Spleen (tissue), 11 donors: ENCODE measurements around the gene CKLF. TPM values are rescaled to one million over a fixed set of nuclear protein-coding genes. Genes with fewer than 3 reads are reported as not detected.
A peak's percentile ranks its signal among the peaks of the same experiment; 100 is the strongest.

Experiments
- DNase-seq: peaks from one replicate; pipeline ENCODE4 v3.0.0-alpha.2; 2020
- H3K27ac ChIP-seq, 8 donors: fragments of 200-600 bp; sonication (generic) in 7 of 8; 1 replicate in 4 of 8; 2 replicates in 4 of 8; pipeline versions ENCODE4 v1.5.0 to v1.8.0; 2016 to 2021; ENCODE audit warnings: inconsistent platforms in 4 of 8, mild to moderate bottlenecking in 4 of 8, moderate library complexity in 1 of 8
- H3K27me3 ChIP-seq, 7 donors: fragments of 200-600 bp; sonication (generic) in 6 of 7; replicated peaks in 1 of 7; 1 replicate in 4 of 7; 2 replicates in 3 of 7; pipeline versions ENCODE4 v1.5.0 to v1.8.0; 2016 to 2021; ENCODE audit warnings: inconsistent platforms in 3 of 7, mild to moderate bottlenecking in 1 of 7
- H3K36me3 ChIP-seq, 6 donors: fragments of 200-600 bp; sonication (generic) in 5 of 6; 1 replicate in 4 of 6; 2 replicates in 2 of 6; pipeline versions ENCODE4 v1.5.0 to v1.8.0; 2016 to 2021; ENCODE audit warnings: inconsistent platforms in 2 of 6
- H3K4me1 ChIP-seq, 6 donors: fragments of 200-600 bp; sonication (generic) in 5 of 6; 1 replicate in 3 of 6; 2 replicates in 3 of 6; pipeline versions ENCODE4 v1.5.0 to v1.8.0; 2016 to 2021; ENCODE audit warnings: inconsistent platforms in 3 of 6
- H3K4me3 ChIP-seq, 8 donors: fragments of 200-600 bp; sonication (generic) in 7 of 8; 1 replicate in 4 of 8; 2 replicates in 4 of 8; pipeline versions ENCODE4 v1.5.0 to v1.8.0; 2016 to 2021; ENCODE audit warnings: inconsistent platforms in 4 of 8, mild to moderate bottlenecking in 4 of 8, moderate library complexity in 2 of 8
- H3K9me3 ChIP-seq, 8 donors: fragments of 200-600 bp; sonication (generic) in 7 of 8; 1 replicate in 4 of 8; 2 replicates in 4 of 8; pipeline versions ENCODE4 v1.5.0 to v1.8.0; 2016 to 2021; ENCODE audit warnings: inconsistent platforms in 4 of 8
- CTCF ChIP-seq, 11 experiments: fragments of 200-600 bp in 7 of 11; fragments of 450-650 bp in 4 of 11; sonication (generic) in 4 of 11; IDR thresholded peaks in 8 of 11; conservative IDR thresholded peaks in 3 of 11; 1 replicate in 7 of 11; 2 replicates in 4 of 11; pipeline versions ENCODE4 v1.4.0 to v1.8.0; 2016 to 2021; ENCODE audit warnings: antibody characterized with exemption in 11 of 11, inconsistent platforms in 4 of 11, mild to moderate bottlenecking in 1 of 11
- POLR2A ChIP-seq, 3 donors: fragments of 450-650 bp; IDR thresholded peaks; one replicate each; pipeline ENCODE4 v1.5.1; 2017; ENCODE audit warnings: antibody characterized with exemption in 3 of 3, mild to moderate bottlenecking in 1 of 3
- POLR2AphosphoS5 ChIP-seq, 3 donors: sonication (generic); formaldehyde crosslinking; IDR thresholded peaks; one replicate each; pipeline ENCODE4 v1.5.1; 2017; ENCODE audit warnings: antibody characterized with exemption in 3 of 3
- WGBS, 5 donors: extraction: QIAGEN DNeasy Blood & Tissue Kit in 3 of 5; methylation state at CpG; one replicate each; pipeline versions ENCODE4 v1.1.5 to v1.1.7; 2013 to 2018; 5-methylcytosine and 5-hydroxymethylcytosine counted together
- intact Hi-C: fragments of 100-400 bp; cut with DNase I; formaldehyde crosslinking; loops from one replicate; pipeline ENCODE4 v1.15.0; 2023; ENCODE audit warnings: low total_unique reads
- polyA plus RNA-seq, 3 donors: library from polyadenylated mRNA; stranded (reverse); fragments of 200-250 nt; gene quantifications; one replicate each; pipeline ENCODE4 v1.2.1, GENCODE V29; 2013
- total RNA-seq, 7 donors: library from RNA; depleted of rRNA in 3 of 7; stranded (reverse); fragments of >200 nt in 3 of 7; fragmentation: NEBNext Ultra II Directional in 4 of 7; extraction: Animal tissue kit (Norgen Biotek cat#: 25700) in 4 of 7; gene quantifications; one replicate each; pipeline versions ENCODE4 v1.1.0 to v1.2.1, GENCODE V29; 2016 to 2021
- donor health status: healthy with polysubstance abuse.
- donor health status: DM: no; HTN: no; CAD: no; lungs with moderate emphysema.
- donor health status: DM: no; HTN: no; CAD: no.
- donor health status: Bipolar disorder and iron deficiency.
- donor health status: healthy.
- donor health status: DM: no; HTN: no; CAD: no.
- donor health status: DM: yes; HTN: yes; CAD: no.

CKLF gene
- total and polyA plus RNA-seq, 10 donors: 61.9 to 132 (median 75.4) TPM

DNA sequence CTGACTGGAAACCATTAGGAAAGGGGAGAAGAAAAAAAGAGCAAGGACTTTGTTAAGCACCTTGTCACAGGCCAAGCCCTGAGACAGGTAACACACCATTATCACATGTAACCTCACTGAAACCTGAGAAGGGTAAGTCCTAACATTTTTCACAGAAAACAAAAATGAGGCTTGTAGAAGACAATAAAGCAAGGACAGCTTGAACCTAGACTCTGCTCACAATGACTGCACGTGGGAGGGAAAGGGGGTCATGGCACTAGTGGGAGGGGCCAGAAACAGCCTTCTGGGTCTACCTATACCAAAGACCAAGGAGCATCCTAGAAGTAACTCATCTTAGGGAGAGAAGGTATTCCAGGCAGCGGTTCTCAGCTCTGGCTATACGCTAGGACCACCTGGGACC, 10.0 kb upstream of the CKLF start:
- Histone ChIP-seq H3K36me3 (peaks cover 0 to 53% (median 0%) of the 10 kb centered on the region in 6 donors), H3K4me3 (no peak overlapping the region), H3K9me3 (no peaks in the 10 kb centered on the region), H3K4me1 (peaks cover 12 to 84% (median 51%) of the 10 kb centered on the region in 6 donors), H3K27me3 (no peaks in the 10 kb centered on the region), H3K27ac (no peak overlapping the region)
- WGBS, 5 donors: 80 to 94% (median 91%) methylated on average over 3 of the region's 3 CpGs
- intact Hi-C loops: no loop called here
- no peak for DNase-seq
- no peak for TF ChIP-seq POLR2A (IDR thresholded peaks at IDR 0.05)
- no peak for TF ChIP-seq POLR2AphosphoS5 (IDR thresholded peaks at IDR 0.05)
- TF ChIP-seq CTCF (IDR thresholded peaks at IDR 0.05 in 8 of 11, conservative IDR thresholded peaks at IDR 0.05 in 3 of 11): no peak

DNA sequence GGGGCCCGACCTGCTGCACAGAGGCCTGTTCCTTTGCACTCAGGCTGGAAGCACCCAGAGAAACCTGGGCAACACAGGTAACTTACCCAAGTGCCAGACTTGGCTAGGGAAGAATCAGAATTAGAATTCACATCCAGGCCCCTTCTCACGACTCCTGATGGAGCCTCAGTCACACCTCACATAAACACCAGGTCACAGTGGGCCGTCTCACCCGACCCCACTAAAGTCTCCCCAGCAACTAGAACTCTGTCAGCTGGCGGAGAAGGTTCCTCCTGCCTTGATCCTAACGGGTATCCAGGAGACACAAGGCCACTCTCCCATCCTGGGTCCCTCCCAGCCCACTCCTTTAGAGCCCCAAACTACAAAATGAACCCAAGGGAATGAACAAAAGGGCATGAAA, 8.8 kb upstream of the CKLF start:
- DNase-seq: no peak
- H3K4me1 ChIP-seq: peaks cover 12 to 85% (median 62%) of the 10 kb centered on the region in 6 donors
- TF ChIP-seq POLR2A (IDR thresholded peaks at IDR 0.05) (no peak), CTCF (IDR thresholded peaks at IDR 0.05 in 8 of 11, conservative IDR thresholded peaks at IDR 0.05 in 3 of 11) (no peak), POLR2AphosphoS5 (IDR thresholded peaks at IDR 0.05) (no peak)
- intact Hi-C loops: no loop called here
- H3K27ac ChIP-seq: peak overlapping the region in 4 of 8 donors; percentile 21 to 58 (median 40)
- WGBS, 5 donors: 77 to 89% (median 84%) methylated on average over 6 of the region's 6 CpGs
- H3K36me3 ChIP-seq: peaks cover 0 to 43% (median 0%) of the 10 kb centered on the region in 6 donors
- no peaks in the 10 kb centered on the region for H3K9me3 ChIP-seq
- no peak overlapping the region for H3K4me3 ChIP-seq
- H3K27me3 ChIP-seq: no peaks in the 10 kb centered on the region

GRCh38 chr16:66544016-66544757, 8.2 kb upstream of the CKLF start:
- H3K27me3 ChIP-seq: no peaks in the 10 kb centered on the region
- H3K27ac ChIP-seq: peak overlapping the region in 5 of 8 donors; percentile 14 to 58 (median 24)
- intact Hi-C loops: no loop called here
- H3K9me3 ChIP-seq: no peaks in the 10 kb centered on the region
- H3K4me1 ChIP-seq: peaks cover 16 to 85% (median 63%) of the 10 kb centered on the region in 6 donors
- 43 to 58% (median 52%) methylated on average over 7 of the region's 7 CpGs for WGBS, 5 donors
- TF ChIP-seq CTCF (IDR thresholded peaks at IDR 0.05 in 8 of 11, conservative IDR thresholded peaks at IDR 0.05 in 3 of 11): no peak
- no peak for TF ChIP-seq POLR2A (IDR thresholded peaks at IDR 0.05)
- no peak for TF ChIP-seq POLR2AphosphoS5 (IDR thresholded peaks at IDR 0.05)
- H3K4me3 ChIP-seq: no peak overlapping the region
- H3K36me3 ChIP-seq: peaks cover 0 to 43% (median 0%) of the 10 kb centered on the region in 6 donors
- no peak for DNase-seq
